Measurements from ENCODE around the gene ZNF445.

ZNF445 gene

DNA sequence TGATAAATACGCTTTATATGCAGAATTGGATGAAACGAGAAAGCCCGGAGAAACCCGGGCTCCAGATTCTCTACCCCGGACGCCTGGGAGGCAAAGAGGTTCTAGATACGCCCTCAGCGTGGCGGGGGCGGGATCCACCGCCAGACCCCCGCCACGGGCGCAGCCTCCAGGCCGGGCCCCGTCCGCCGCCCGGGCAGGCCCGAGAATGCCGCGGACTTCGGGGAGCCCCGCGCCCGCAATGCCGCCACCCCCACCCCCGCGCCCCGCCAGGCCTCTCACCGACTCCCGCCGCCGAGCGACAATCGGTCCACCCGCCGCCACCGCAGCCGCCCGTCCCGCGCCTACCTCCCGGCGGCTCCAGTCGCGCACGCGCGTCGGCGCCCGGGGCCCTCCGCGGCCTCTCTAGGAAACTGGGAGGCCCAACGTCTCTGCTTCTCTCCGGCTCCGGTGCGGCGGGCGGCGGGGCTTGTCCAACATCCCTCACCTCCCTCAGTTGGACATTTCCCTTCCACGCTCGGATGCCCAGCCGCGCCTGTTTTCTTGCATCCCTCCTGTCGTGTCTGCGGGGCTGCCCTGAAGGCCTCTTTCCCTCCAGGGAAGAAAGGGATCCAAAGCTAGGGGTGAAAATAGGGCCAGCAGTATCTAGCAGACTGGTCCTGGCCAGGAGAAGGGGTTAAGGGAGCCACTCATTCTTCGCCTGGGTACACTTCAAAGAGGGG lies at the start of gene ZNF445:
Gene ZNF445 (minus strand): TSS at position 359 of the 719 bp plus-strand sequence. CDS start 22,121 bp downstream, outside the sequence.
- no peaks in the 10 kb centered on the region for H3K27me3 ChIP-seq (ENCODE audit: control insufficient read depth in 1 of 2, insufficient read depth in 2 of 2, low read length in 2 of 2)
- peak within 1 kb of the TSS; percentile 24 for H3K27ac ChIP-seq (ENCODE audit: low read depth, low read length)
- H3K4me3 ChIP-seq (ENCODE audit: low read depth in 1 of 2, low read length in 2 of 2) = peak within 1 kb of the TSS; percentile 70 to 71
- peak within 1 kb of the TSS; percentile 39 for H3K9ac ChIP-seq (ENCODE audit: low read length)
- no peaks in the 10 kb centered on the region for H3K9me3 ChIP-seq (ENCODE audit: low read length)
- H3K36me3 ChIP-seq (ENCODE audit: insufficient read depth, low read length) = no peaks in the 10 kb centered on the region
- peaks cover 10% of the 10 kb centered on the region for H3K4me1 ChIP-seq (ENCODE audit: insufficient read depth, low read length)

- Histone ChIP-seq H3K27me3 (ENCODE audit: control insufficient read depth in 1 of 2, insufficient read depth in 2 of 2, low read length in 2 of 2) (peaks cover 5% of the 10 kb centered on the region in 2 donors), H3K4me3 (ENCODE audit: low read depth in 1 of 2, low read length in 2 of 2) (no peak overlapping the region), H3K36me3 (ENCODE audit: insufficient read depth, low read length) (no peaks in the 10 kb centered on the region), H3K4me1 (ENCODE audit: insufficient read depth, low read length) (no peaks in the 10 kb centered on the region), H3K9me3 (ENCODE audit: low read length) (no peaks in the 10 kb centered on the region), H3K9ac (ENCODE audit: low read length) (no peak overlapping the region), H3K27ac (ENCODE audit: low read depth, low read length) (no peak overlapping the region)
Measured at GRCh38 chr3:44525060-44525459, 47.6 kb upstream of the ZNF445 start.

DNA sequence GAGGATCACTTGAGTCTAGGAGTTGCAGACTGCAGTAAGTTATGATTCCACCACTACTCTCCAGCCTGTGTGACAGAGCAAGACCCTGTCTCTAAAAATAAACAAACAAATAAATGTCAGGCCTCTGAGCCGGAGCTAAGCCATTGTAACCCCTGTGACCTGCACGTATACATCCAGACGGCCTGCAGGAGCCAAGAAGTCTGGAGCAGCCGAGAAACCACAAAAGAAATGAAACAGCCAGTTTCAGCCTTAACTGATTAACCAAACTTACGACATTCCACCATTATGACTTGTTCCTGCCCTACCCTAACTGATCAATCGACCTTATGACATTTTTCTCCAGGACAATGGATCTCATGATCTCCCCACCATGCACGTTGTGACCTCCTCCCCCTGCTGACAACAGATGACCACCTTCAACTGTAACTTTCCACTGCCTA lies 45.0 kb upstream of the ZNF445 start:
- Histone ChIP-seq H3K27me3 (ENCODE audit: control insufficient read depth in 1 of 2, insufficient read depth in 2 of 2, low read length in 2 of 2) (peaks cover 5% of the 10 kb centered on the region in 2 donors), H3K4me3 (ENCODE audit: low read depth in 1 of 2, low read length in 2 of 2) (no peak overlapping the region), H3K36me3 (ENCODE audit: insufficient read depth, low read length) (no peaks in the 10 kb centered on the region), H3K27ac (ENCODE audit: low read depth, low read length) (no peak overlapping the region), H3K4me1 (ENCODE audit: insufficient read depth, low read length) (no peaks in the 10 kb centered on the region), H3K9me3 (ENCODE audit: low read length) (no peaks in the 10 kb centered on the region), H3K9ac (ENCODE audit: low read length) (no peak overlapping the region)

GRCh38 chr3:44521721-44522120 lies 44.3 kb upstream of the ZNF445 start:
- H3K27ac ChIP-seq (ENCODE audit: low read depth, low read length) = no peak overlapping the region
- no peaks in the 10 kb centered on the region for H3K36me3 ChIP-seq (ENCODE audit: insufficient read depth, low read length)
- H3K9ac ChIP-seq (ENCODE audit: low read length) = no peak overlapping the region
- H3K27me3 ChIP-seq (ENCODE audit: control insufficient read depth in 1 of 2, insufficient read depth in 2 of 2, low read length in 2 of 2) = peaks cover 5% of the 10 kb centered on the region in 2 donors
- H3K4me3 ChIP-seq (ENCODE audit: low read depth in 1 of 2, low read length in 2 of 2) = no peak overlapping the region
- H3K9me3 ChIP-seq (ENCODE audit: low read length) = no peaks in the 10 kb centered on the region
- H3K4me1 ChIP-seq (ENCODE audit: insufficient read depth, low read length) = no peaks in the 10 kb centered on the region

DNA sequence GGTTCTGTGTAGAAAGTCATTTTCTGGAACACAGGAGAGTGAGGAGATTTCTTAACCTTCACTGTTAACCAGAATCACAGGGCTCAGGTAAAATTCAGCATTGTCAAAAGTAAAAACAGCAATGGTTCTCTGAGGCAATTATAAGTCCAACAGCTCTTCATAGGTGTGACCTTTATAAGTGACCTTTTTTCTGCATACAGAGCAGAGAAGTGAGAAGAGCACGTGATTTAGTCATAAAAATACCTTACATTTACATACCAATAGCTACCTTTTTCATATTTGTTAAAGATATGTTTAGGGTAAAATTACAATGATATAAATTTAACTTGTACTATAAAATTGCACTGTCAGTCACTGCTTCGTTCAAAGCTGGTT lies 41.3 kb upstream of the ZNF445 start:
- Histone ChIP-seq H3K4me3 (ENCODE audit: low read depth in 1 of 2, low read length in 2 of 2) (no peak overlapping the region), H3K4me1 (ENCODE audit: insufficient read depth, low read length) (no peaks in the 10 kb centered on the region), H3K9me3 (ENCODE audit: low read length) (no peaks in the 10 kb centered on the region), H3K27ac (ENCODE audit: low read depth, low read length) (no peak overlapping the region), H3K36me3 (ENCODE audit: insufficient read depth, low read length) (no peaks in the 10 kb centered on the region), H3K9ac (ENCODE audit: low read length) (no peak overlapping the region), H3K27me3 (ENCODE audit: control insufficient read depth in 1 of 2, insufficient read depth in 2 of 2, low read length in 2 of 2) (peaks cover 5% of the 10 kb centered on the region in 2 donors)

GRCh38 chr3:44516230-44516629 lies 38.8 kb upstream of the ZNF445 start:
- H3K27me3 ChIP-seq (ENCODE audit: control insufficient read depth in 1 of 2, insufficient read depth in 2 of 2, low read length in 2 of 2) = peaks cover 0 to 3% of the 10 kb centered on the region in 2 donors
- H3K27ac ChIP-seq (ENCODE audit: low read depth, low read length) = no peak overlapping the region
- no peak overlapping the region for H3K4me3 ChIP-seq (ENCODE audit: low read depth in 1 of 2, low read length in 2 of 2)
- no peaks in the 10 kb centered on the region for H3K9me3 ChIP-seq (ENCODE audit: low read length)
- no peak overlapping the region for H3K9ac ChIP-seq (ENCODE audit: low read length)
- no peaks in the 10 kb centered on the region for H3K36me3 ChIP-seq (ENCODE audit: insufficient read depth, low read length)
- H3K4me1 ChIP-seq (ENCODE audit: insufficient read depth, low read length) = peaks cover 5% of the 10 kb centered on the region

DNA sequence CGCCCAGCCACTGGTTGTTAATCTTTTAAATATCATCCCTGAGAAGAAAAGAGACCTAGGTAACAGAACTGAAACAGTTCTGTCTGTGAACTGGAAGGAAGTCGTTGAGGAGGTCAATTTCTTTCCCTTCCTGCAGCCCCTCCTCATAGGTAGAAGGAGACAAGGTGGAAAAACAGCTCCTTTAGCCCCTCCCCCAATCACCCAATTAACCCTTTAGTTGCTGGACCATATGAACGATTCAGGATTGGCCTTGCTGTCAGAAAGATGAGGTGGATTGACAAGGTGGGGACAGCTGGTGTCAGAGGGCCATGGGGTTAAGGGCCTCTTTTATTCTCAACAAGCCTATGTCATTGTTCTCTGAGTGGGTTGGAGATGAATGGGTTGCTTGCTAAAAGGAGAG lies 36.0 kb upstream of the ZNF445 start:
- Histone ChIP-seq H3K4me1 (ENCODE audit: insufficient read depth, low read length) (peaks cover 15% of the 10 kb centered on the region), H3K9me3 (ENCODE audit: low read length) (no peaks in the 10 kb centered on the region), H3K4me3 (ENCODE audit: low read depth in 1 of 2, low read length in 2 of 2) (no peak overlapping the region), H3K9ac (ENCODE audit: low read length) (no peak overlapping the region), H3K27me3 (ENCODE audit: control insufficient read depth in 1 of 2, insufficient read depth in 2 of 2, low read length in 2 of 2) (no peaks in the 10 kb centered on the region), H3K36me3 (ENCODE audit: insufficient read depth, low read length) (no peaks in the 10 kb centered on the region), H3K27ac (ENCODE audit: low read depth, low read length) (no peak overlapping the region)

- H3K9ac ChIP-seq (ENCODE audit: low read length) = peak overlapping the region; percentile 75
- peak overlapping the region; percentile 75 for H3K27ac ChIP-seq (ENCODE audit: low read depth, low read length)
- no peaks in the 10 kb centered on the region for H3K27me3 ChIP-seq (ENCODE audit: control insufficient read depth in 1 of 2, insufficient read depth in 2 of 2, low read length in 2 of 2)
- H3K9me3 ChIP-seq (ENCODE audit: low read length) = no peaks in the 10 kb centered on the region
- H3K4me1 ChIP-seq (ENCODE audit: insufficient read depth, low read length) = peaks cover 15% of the 10 kb centered on the region
- no peaks in the 10 kb centered on the region for H3K36me3 ChIP-seq (ENCODE audit: insufficient read depth, low read length)
- H3K4me3 ChIP-seq (ENCODE audit: low read depth in 1 of 2, low read length in 2 of 2) = peak overlapping the region; percentile 30 to 85
Measured at GRCh38 chr3:44511238-44511566, 33.7 kb upstream of the ZNF445 start.

- no peaks in the 10 kb centered on the region for H3K27me3 ChIP-seq (ENCODE audit: control insufficient read depth in 1 of 2, insufficient read depth in 2 of 2, low read length in 2 of 2)
- peaks cover 15% of the 10 kb centered on the region for H3K4me1 ChIP-seq (ENCODE audit: insufficient read depth, low read length)
- no peaks in the 10 kb centered on the region for H3K36me3 ChIP-seq (ENCODE audit: insufficient read depth, low read length)
- peak overlapping the region; percentile 74 for H3K9ac ChIP-seq (ENCODE audit: low read length)
- H3K27ac ChIP-seq (ENCODE audit: low read depth, low read length) = peak overlapping the region; percentile 92
- no peaks in the 10 kb centered on the region for H3K9me3 ChIP-seq (ENCODE audit: low read length)
- peak overlapping the region; percentile 78 to 85 for H3K4me3 ChIP-seq (ENCODE audit: low read depth in 1 of 2, low read length in 2 of 2)
Measured at GRCh38 chr3:44510000-44510368, 32.5 kb upstream of the ZNF445 start.

GRCh38 chr3:44509393-44509921 lies 32.0 kb upstream of the ZNF445 start:
- Histone ChIP-seq H3K9ac (ENCODE audit: low read length) (peak overlapping the region; percentile 74), H3K27me3 (ENCODE audit: control insufficient read depth in 1 of 2, insufficient read depth in 2 of 2, low read length in 2 of 2) (no peaks in the 10 kb centered on the region), H3K36me3 (ENCODE audit: insufficient read depth, low read length) (no peaks in the 10 kb centered on the region), H3K27ac (ENCODE audit: low read depth, low read length) (peak overlapping the region; percentile 92), H3K4me3 (ENCODE audit: low read depth in 1 of 2, low read length in 2 of 2) (peak overlapping the region; percentile 78 to 85), H3K4me1 (ENCODE audit: insufficient read depth, low read length) (peaks cover 15% of the 10 kb centered on the region), H3K9me3 (ENCODE audit: low read length) (no peaks in the 10 kb centered on the region)

GRCh38 chr3:44506961-44507360 lies 29.5 kb upstream of the ZNF445 start:
- H3K36me3 ChIP-seq (ENCODE audit: insufficient read depth, low read length) = peaks cover under 1% of the 10 kb centered on the region
- H3K27me3 ChIP-seq (ENCODE audit: control insufficient read depth in 1 of 2, insufficient read depth in 2 of 2, low read length in 2 of 2) = no peaks in the 10 kb centered on the region
- H3K27ac ChIP-seq (ENCODE audit: low read depth, low read length) = no peak overlapping the region
- H3K9me3 ChIP-seq (ENCODE audit: low read length) = no peaks in the 10 kb centered on the region
- H3K9ac ChIP-seq (ENCODE audit: low read length) = no peak overlapping the region
- H3K4me1 ChIP-seq (ENCODE audit: insufficient read depth, low read length) = peaks cover 15% of the 10 kb centered on the region
- no peak overlapping the region for H3K4me3 ChIP-seq (ENCODE audit: low read depth in 1 of 2, low read length in 2 of 2)

- no peak overlapping the region for H3K27ac ChIP-seq (ENCODE audit: low read depth, low read length)
- no peak overlapping the region for H3K4me3 ChIP-seq (ENCODE audit: low read depth in 1 of 2, low read length in 2 of 2)
- no peak overlapping the region for H3K9ac ChIP-seq (ENCODE audit: low read length)
- peaks cover 4% of the 10 kb centered on the region for H3K36me3 ChIP-seq (ENCODE audit: insufficient read depth, low read length)
- H3K9me3 ChIP-seq (ENCODE audit: low read length) = no peaks in the 10 kb centered on the region
- peaks cover 13% of the 10 kb centered on the region for H3K4me1 ChIP-seq (ENCODE audit: insufficient read depth, low read length)
- no peaks in the 10 kb centered on the region for H3K27me3 ChIP-seq (ENCODE audit: control insufficient read depth in 1 of 2, insufficient read depth in 2 of 2, low read length in 2 of 2)
Measured at GRCh38 chr3:44506556-44506955, 29.1 kb upstream of the ZNF445 start.

All from muscle layer of colon (tissue), 2 donors.